NCI-H187 (cell line): ENCODE data around the gene EXO1.
"Not testable (repeated sequence)": the region's sequence is repeated elsewhere in the genome, so short reads cannot be mapped to it uniquely, and the experiment has no call there.

Experiments used
- DNase-seq, 2 experiments: peaks; one replicate each; lab custom pipeline; 2025; lab: John Stamatoyannopoulos, UW

EXO1 gene

DNA sequence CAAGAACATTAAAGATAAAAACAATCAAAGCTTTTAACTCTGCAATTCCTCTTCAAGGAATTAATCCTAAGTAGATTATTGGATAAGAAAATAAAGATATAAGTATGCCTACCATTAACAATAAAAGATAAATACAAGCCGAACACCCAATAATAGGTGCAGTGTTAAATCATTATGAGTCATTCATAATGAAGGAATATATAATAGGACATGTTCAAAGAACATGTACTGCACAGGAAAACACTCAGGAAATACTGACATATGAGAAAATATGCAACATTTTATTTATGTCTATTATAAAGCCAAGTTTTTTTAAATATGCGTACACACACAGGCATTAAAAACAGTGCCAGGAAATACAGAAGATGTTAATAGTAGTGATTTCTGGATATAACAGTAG, 11.1 kb upstream of the EXO1 start:
- no peak for DNase-seq

DNA sequence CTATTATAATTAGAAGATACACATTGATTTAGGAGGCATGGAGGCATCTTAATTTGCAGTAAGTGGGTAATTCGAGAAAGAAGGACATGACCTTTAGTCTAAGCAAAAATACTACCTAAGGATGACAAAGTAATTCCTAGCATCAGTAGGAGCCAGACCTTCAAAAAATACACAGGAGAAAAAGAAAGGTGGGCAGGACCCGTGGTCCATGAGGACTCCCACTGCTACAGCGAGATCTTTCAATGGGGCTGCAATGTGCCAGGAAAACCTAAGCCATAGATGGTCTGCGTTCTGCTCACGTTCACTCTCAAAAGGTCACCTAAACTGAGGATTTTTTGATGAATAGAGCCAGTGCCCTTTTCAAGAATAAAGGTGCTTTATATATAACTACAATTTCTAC, 10.6 kb upstream of the EXO1 start:
- no peak for DNase-seq

DNA sequence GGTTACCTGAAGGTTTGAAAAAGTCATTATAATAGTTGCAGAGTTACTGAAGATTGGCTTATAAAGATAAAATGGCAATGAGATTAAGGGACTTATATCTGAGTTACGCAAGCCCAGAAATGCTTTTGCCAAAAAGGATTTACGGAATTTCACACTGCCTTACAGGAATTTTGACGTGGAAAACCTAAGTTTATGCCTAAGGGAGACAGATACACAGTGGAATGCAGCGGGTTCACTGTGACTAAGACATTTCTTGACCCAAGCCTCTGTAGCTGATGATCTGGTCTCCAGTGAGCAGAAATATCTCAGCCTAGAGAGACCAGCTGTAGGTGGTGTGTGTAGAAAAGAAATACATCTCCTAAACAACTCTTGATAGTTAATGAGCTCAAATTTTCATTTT, 10.1 kb upstream of the EXO1 start:
- no peak for DNase-seq

DNA sequence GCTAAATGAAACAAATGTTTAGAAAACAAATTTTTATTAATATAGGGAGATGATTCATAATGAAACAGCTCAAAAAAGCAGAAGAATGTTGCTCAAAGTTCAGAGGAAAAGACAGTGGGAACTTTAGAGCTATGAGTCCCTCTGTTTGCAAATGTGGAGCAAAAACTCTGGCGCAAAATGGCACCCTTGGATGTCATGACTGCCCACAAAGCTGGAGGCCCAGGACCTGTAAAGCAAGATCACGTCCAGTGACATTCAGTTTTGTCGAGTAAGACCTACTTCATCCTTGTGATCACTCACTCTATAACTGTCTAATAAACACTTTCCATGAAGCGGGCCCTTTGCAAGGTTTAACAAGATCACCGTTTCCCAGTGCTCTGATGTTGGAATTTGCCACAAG, 9.1 kb upstream of the EXO1 start:
- DNase-seq, result no peak

DNA sequence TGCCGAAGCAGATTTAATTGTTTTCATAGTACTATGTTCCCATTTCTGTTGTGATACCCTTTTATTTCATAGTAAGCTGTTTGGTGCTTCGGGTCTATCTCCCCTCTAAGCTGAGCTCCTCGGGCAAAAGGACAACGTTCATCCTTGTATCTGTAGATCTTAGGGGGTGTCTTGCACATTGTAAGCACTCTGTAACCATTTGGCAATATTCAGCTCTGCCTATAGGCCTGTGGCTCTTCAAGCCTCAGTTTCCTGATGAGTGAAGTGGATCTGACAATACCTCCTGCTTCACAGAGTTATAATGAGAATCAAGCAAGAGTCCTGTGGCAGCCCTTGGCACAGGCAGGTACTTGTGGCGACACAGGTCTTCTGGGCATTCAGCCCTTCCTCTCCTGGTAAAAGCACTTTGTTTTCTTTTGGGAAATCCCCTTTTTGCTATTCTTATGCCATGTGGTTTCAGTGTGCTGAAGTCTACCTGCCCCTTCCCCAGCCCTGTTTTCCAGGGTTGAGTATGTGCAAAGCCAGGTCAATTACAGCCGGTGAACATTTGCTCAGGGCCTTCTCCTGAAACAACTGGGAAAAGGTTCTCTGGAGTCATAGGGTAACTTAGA, 8.5 kb upstream of the EXO1 start:
- no peak for DNase-seq

DNA sequence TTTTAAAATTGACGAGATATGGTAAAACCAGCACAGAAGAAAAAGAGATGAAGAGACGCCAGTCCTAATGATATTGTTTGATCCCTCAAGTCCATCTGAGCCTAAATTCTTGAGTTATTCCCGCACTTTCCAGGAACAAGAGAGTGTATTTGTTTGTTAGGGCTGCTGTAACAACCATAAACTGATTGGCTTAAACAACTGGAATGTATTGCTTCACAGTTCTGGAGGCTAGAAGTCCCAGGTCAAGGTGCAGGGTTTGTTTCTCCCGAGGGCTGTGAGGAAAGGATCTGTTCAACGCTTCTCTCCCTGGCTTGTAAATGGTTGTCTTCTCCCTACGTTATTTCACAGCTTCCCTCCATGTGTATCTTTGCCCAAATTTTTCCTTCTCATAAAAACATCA, 7.8 kb upstream of the EXO1 start:
- no peak for DNase-seq

DNA sequence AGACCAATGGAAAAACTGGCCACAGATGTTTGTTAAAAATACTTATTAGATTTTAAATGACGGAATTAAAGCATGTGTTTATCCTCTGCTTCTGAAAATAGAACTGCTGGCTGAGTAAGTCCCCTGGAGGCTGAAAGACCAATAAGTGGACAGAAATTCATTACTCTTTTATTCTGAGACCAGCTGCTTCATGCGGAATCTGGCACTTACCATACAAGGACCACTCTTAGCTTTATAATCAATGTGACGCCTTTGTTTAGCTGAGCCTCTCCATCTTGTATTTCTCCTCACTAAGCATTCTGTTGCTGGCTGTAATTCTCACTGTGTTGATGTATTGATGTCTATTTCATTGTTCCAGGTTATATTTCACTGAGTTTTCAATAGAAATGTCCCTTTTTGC, 6.3 kb upstream of the EXO1 start:
- peak; percentile 18 to 34 for DNase-seq

DNA sequence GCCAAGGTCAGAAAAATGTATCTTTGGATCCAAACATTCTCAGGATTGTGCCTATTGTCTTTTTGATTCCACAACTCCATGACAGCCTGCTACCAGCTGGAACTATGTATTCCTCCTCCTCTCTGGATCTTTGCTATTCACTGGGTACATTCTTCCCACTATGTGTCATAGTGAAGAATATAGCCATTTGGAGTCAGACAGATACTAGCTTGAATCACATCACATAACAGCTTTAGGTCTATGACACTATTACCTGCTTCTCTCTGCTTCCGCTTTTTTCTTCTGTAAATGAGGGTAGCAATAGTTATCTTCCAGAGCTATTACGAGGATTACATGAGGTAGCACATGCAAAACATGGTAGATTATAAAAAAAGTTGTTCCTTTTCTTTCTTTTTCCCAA, 5.4 kb upstream of the EXO1 start:
- DNase-seq, result no peak

DNA sequence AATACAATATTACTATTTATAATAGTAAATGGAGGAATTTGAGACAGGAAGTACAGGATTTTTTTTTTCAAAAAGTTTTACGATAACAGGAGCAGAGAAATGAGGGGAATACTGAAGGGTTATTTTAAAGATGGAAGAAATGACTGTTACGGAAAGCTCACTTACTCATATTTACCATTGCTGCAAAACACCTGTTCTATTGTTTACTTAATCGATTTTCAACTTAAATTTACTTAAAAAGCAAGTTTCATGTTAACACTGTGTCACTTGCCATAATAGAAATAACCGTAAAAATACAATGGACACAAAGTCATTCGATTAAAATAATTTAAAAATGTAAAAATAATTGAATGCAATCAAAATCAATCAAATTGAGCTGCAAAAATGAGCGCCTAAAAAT, 3.4 kb upstream of the EXO1 start:
- no peak for DNase-seq

DNA sequence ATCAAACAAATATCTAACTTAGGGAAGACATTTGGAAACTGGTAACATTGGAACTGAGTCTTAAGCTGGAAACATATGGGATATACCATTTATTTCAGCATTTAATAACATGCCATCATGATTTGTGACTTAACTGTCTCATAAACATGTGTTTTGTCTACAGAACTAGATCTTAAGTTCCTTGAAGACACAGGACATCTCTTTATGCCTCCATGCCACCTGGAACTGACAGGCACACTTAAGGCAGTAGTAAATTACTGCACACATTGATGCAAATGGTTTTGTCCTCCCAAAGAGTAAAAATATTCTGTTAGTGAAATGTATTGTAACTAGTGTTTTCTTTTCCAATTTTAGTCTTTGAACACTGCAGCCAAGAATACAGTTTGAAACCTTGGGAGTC, 1.6 kb upstream of the EXO1 start:
- DNase-seq, result no peak

DNA sequence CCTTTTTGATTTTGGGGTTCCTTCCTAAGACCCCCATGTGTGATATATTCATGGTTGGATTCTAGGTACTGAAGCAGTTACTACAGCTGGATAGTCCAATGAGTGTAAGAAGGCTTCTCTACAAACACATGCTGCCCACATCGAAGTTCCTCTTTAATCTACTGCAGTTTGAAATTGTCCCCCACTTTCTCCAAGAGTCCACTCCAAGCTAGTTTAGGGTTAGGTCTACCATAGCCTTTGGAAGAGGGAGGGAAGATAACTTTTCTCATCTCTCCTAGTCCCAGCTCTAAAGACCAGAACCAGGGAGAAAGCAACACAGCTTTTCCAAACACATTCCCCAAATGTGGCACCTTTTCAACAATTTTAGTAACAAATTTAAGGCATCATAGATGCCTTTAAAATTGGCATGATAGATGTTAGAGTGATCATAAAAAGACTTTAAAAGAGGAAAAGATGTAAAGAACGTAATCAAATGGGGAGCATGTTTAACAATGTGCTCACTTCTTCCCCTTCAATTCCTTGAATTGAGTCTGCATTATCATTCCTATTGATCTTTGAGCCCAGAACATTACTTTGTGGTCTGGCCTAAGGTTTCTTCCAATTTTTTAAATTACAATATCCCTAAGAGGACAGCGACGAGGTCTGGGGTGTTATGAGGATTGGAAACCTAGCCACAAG, 1.0 kb upstream of the EXO1 start:
- no peak for DNase-seq

DNA sequence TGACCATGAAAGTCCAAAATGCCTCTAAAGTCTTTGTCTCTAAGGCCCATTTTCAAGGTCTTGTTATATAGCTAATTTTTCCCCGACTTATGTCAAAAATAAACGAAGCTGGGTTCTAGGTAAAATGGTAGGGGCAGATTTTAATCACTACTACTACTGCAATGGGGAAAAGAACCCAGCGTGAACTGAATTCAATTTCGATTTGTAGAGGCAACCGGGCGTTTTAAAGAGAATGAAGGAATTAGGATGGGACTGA, 536 bp upstream of the EXO1 start:
- DNase-seq, result no peak

DNA sequence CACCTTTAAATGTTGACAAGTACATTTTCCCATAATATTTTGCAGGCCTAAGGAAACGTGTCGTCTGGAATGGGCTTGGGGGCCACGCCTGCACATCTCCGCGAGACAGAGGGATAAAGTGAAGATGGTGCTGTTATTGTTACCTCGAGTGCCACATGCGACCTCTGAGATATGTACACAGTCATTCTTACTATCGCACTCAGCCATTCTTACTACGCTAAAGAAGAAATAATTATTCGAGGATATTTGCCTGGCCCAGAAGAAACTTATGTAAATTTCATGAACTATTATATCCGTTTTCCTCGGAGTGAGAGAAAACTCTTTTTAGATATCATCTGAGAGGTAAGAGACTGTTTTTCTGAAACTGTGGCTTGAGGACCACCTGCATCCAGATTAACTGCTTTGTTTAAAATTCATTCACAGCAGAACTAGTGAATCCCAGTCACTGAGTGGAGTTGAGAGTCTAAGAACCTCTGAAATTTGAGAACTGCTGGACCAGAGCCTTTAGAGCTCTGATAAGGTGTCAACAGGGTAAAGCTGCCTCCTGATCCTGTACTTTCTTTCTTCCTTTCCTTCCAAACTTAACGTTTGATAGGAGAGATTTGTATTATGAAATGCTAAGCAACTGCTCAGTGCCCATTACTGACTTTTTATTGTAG, 811 bp downstream of the EXO1 start:
- no peak for DNase-seq

DNA sequence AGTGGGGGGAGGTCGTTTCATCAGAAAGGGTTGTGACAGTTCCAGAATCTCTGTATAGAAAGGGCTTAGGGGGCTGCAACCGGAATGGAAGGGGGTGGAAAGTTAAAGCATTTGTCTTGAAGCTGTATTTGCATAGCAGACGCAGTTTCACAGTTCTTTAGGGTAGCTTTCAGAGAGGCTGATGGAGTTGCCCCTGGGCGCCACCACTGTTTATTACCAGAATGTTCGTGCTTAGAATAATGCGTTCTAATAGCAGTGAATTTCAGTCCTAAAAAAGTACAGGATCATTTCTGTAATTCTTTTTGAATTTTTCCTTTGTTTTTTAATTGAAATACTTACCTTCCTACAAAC, 1.3 kb downstream of the EXO1 start:
- DNase-seq, result no peak

DNA sequence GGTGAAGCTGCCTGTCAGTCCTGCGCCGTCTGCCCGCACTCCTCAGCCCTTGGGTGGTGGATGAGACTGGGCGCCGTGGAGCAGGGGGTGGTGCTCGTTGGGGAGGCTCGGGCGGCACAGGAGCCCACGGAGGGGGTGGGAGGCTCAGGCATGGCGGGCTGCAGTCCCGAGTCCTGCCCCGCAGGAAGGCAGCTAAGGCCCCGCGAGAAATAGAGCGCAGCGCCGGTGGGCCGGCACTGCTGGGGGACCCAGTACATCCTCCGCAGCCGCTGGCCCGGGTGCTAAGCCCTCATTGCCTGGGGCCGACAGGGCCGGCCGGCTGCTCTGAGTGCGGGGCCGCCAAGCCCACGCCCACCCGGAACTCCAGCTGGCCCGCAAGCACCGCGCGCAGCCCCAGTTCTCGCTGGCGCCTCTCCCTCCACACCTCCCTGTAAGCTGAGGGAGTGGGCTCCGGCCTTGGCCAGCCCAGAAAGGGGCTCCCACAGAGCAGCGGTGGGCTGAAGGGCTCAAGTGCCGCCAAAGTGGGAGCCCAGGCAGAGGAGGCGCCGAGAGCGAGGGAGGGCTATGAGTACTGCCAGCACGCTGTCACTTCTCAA, 7.6 kb downstream of the EXO1 start:
- DNase-seq, result not testable (repeated sequence)

DNA sequence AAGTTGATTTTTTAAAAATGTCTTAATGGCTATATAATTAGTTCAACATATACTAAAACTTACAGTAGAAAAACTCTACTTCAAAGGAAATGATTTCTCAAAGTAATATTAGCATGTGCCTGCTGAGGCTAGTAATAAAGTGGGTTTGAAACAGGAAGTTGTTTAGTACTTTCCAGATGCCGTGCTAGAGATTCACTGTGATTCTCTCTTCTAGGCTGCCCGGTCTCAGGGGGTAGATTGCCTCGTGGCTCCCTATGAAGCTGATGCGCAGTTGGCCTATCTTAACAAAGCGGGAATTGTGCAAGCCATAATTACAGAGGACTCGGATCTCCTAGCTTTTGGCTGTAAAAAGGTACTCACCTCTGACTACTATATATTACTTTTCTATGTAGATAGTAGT, 9.1 kb downstream of the EXO1 start:
- no peak for DNase-seq

DNA sequence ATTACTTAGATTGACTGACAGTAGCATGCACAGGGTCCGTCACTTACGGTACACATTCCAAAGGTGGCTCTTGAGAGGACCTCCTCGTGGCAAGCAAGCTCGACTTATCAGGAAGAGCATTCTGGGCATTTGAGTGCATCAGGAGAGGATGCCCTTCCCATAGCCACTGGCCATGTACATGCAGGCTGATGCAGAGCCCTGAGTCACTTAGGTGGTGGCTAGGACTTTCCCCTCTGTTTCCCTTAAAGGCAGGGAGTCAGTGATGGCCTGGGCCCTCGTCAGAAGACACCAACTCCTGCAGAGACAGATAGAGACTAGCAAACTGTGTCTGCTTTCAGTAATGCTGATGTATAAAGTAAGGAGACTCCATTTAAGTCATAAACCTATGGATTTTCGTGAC, 12.9 kb downstream of the EXO1 start:
- no peak for DNase-seq

DNA sequence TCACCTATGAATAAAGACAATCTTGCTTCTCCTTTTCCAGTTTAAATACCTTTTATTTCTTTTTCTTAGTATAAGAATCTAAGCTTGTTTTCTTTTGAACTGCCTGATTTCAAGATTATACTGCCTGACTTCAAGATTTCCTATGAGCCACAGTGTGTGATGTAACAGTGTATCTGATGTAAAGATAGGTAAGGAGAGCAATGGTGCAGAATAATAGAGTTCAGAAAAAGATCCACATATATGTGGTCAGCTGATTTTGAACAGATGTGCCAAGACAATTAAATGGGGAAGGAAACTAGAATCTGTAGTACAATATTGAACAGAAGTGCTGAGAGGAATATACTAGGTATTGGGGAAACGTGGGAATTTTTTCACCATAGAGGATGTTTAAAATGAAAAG, 21.0 kb downstream of the EXO1 start:
- no peak for DNase-seq

DNA sequence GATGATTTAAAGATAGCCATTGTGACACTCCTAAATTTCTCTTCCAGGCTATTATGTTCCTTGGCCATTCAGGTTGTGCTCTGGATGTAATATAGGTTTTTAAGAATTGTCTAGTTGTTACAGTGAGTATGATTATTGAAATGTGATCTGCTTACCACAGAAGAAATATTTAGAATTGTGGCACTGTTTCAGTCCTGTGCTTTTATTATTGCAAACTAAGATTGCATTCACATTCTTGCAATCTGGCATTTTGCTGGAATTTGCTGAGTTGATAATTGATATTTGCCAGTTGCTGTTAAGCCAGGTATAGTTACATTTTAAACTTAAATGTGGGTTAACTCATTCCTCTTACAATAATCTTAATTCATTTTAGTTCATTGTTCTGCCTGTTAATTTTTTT, 22.3 kb downstream of the EXO1 start:
- no peak for DNase-seq

DNA sequence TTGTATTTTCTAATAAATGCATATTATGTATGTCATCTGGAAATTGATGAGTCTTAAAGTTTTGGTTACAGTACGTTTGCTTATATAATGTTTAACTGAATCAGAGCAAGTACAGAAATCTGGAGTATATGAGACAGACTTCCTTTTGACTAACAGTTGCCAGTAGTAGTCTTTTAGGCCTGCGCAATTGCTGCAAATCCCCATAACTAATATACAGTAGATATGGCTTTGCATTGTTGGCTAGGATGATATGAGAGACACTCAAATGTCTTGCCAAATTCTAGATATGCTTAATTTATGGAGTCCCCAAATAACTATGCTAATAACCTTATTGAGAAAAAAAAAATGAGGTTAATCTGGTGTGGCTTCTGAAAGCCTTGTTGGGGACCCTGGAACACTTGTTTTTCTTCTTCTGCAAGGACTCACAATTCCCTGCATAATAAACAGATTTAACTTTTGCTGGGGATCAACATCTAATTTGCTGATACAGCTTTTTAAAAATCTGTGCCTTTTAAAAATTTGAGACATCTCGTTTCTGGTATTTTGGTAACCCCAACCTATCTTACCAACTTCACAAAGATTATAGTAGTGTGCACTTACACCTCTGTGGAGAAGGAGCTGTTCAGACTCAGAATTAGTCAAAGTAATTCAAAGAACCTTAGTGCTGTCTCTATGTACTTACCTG, 22.9 kb downstream of the EXO1 start:
- no peak for DNase-seq

DNA sequence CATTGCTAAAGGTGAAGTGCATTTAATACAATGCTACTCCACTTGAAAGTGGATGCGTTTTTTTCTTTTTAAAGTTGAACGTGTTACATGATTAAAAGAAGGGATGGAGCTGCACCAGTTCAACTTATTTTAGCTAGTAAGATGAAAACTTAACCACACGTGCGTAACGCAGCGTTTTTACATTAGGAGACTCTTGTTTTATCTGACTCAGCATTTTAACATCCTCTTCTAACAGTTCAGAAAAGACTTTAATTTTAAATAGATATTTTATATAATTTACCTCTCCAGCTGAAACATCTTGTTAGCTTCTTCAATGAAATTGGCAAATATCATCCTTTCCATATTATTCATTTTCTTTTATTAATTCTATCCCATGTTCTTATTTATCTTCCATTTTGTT, 33.4 kb downstream of the EXO1 start:
- DNase-seq, result no peak

DNA sequence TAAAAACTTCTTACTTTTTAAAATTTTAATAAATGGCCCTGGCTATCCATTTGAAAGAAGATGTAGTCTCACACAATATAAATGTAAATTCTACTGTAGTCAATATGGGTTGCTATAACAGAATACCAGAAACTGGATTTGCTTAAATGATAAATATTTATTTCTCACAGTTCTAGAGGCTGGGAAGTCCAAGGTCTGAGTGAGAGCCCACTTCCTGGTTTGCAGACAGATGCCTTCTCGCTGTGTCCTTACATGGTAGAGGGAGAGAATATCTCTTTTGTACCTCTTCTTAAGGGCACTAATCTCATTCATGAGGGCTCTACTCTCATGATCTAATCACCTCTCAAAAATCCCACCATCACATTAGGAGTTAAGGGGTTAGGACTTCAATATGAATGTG, 35.2 kb downstream of the EXO1 start:
- no peak for DNase-seq

DNA sequence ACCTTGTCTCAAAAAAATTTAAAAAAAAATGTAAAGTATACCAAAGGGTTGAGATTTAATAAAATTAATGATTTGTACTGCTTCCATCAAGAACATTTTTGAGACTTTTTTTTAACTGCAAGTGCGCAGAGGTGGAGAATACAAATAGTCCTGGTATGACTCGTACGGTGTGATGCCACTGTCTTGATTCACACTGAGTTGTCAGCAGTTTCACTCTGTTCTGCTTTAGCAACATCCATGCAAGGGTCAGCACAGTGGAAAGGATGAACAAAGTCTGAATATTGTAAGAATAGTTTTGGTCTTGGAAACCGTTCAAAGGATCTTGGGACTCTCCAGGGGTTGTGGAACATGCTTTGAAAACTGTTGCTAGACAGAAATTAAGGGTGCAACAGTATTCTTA, 40.2 kb downstream of the EXO1 start:
- no peak for DNase-seq
